Thyroid gland (tissue), 4 donors: ENCODE data around the gene CIAPIN1. TPM values are rescaled to one million over a fixed set of nuclear protein-coding genes. Genes with fewer than 3 reads are reported as not detected.

ENCODE experiments used
- DNase-seq, 2 donors: peaks; one replicate each; pipeline ENCODE4 v3.0.0-alpha.2; 2019
- H3K27ac ChIP-seq, 3 donors: fragments of 200-600 bp; sonication (generic); 1 replicate in 2 of 3; 2 replicates in 1 of 3; pipeline ENCODE4 v1.5.1; 2016 to 2019; ENCODE audit warnings: mild to moderate bottlenecking in 1 of 3, moderate library complexity in 1 of 3
- H3K27me3 ChIP-seq: fragments of 200-600 bp; sonication (generic); one replicate; pipeline ENCODE4 v1.5.1; 2019
- H3K36me3 ChIP-seq, 2 donors: fragments of 200-600 bp; sonication (generic); one replicate each; pipeline ENCODE4 v1.5.1; 2016 to 2019
- H3K4me1 ChIP-seq, 2 donors: fragments of 200-600 bp; sonication (generic); one replicate each; pipeline ENCODE4 v1.5.1; 2017 to 2019
- H3K4me3 ChIP-seq, 3 donors: fragments of 200-600 bp; sonication (generic); replicated peaks in 1 of 3; 1 replicate in 2 of 3; 2 replicates in 1 of 3; pipeline ENCODE4 v1.5.1; 2016; ENCODE audit warnings: mild to moderate bottlenecking in 1 of 3
- H3K9me3 ChIP-seq: fragments of 200-600 bp; sonication (generic); one replicate; pipeline ENCODE4 v1.5.1; 2017
- POLR2A ChIP-seq, 2 donors: fragments of 450-650 bp; IDR thresholded peaks; one replicate each; pipeline ENCODE4 v1.6.1; 2017; ENCODE audit warnings: antibody characterized with exemption in 2 of 2, mild to moderate bottlenecking in 2 of 2, moderate library complexity in 1 of 2
- WGBS, 2 donors: methylation state at CpG; one replicate each; pipeline ENCODE4 v1.1.5; 2017; 5-methylcytosine and 5-hydroxymethylcytosine counted together
- intact Hi-C: fragments of 100-400 bp; cut with DNase I; formaldehyde crosslinking; loops from one replicate; pipeline ENCODE4 v1.15.1; 2023
- total RNA-seq, 4 donors: library from RNA; depleted of rRNA; stranded (reverse); fragments of >200 nt; gene quantifications; one replicate each; pipeline ENCODE4 v1.2.3, GENCODE V29; 2016
- TF ChIP-seq, protein P1 (sequence below), 6 experiments: fragments of 200-600 bp in 3 of 6; fragments of 450-650 bp in 3 of 6; sonication (generic) in 3 of 6; IDR thresholded peaks; one replicate each; pipeline ENCODE4 v1.5.1; 2016 to 2019; ENCODE audit warnings: antibody characterized with exemption in 6 of 6, mild to moderate bottlenecking in 2 of 6, inconsistent platforms in 1 of 6, moderate library complexity in 1 of 6

Gene CIAPIN1
- total RNA-seq, 4 donors from 2014 or later, result 29.2 to 41.2 (median 35.5) TPM

DNA sequence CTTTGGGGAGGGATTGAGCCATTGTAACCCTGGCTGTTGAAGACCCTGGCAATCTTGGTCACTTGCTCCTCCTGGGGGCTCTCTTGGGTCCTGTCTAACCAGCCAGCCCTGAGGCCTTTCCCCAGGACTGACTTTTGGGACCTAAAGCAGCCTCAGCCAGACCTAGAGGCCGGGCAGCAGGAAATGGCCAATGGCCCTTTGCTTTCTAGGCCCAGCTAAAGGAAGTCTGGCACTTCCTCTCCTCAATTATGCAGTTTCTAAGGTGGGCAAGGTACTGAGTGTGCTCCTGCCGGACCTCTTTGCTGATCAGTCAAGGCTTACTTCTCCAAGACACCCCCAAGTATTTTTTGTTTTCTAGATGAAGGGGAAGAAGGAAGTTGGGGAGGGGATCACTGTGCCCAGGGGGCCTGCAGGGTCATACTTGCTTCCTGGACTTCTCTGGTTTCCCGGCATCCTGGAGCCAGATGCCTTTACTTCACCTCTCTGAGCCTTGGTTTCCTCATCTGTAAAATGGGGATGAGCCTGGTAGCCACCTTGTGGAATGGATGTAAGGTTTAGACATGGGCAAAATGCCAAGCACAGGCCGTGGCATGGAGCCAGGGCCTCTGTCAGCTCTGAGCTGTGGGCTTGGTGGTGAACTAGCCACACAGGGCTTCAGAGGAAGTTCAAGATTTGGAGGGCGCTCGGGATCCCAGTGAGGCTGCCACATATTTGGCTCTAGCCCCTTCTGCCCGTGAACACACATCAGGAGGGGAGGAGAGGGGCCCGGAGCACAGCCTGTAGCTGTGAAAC is 66.3 kb downstream of the CIAPIN1 start:
- intact Hi-C loops, result no loop called here
- peaks cover 0 to 23% of the 10 kb centered on the region in 2 donors for H3K4me1 ChIP-seq

DNA sequence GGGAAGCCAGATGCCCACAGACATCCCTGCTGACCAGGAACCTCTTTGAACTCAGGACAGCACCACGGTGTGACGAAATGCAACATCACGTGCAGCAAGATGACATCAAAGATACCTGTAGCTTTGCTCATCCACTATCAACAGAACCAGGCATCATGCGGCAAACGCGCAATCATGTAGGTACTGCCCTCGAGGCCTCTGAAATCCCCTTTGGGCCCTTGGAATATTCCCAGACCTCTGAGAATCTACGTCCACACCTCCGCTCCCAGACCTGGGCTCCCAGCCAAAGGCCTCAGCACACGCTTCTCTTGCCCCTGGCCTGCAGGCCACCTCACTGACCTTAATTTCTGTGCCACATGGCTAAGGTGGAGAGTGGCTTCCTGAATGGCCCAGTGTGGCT is 67.6 kb downstream of the CIAPIN1 start:
- H3K27me3 ChIP-seq, result no peaks in the 10 kb centered on the region
- peaks cover 0 to 7% of the 10 kb centered on the region in 2 donors for H3K36me3 ChIP-seq
- peaks cover 0 to 32% of the 10 kb centered on the region in 2 donors for H3K4me1 ChIP-seq
- H3K27ac ChIP-seq, result no peak overlapping the region
- no peak for DNase-seq
- intact Hi-C loops, result loop anchor here (5.0 kb wide), 1 partner anchor 33 kb away; no protein-coding TSS in a partner anchor
- TF ChIP-seq, protein P1, sequence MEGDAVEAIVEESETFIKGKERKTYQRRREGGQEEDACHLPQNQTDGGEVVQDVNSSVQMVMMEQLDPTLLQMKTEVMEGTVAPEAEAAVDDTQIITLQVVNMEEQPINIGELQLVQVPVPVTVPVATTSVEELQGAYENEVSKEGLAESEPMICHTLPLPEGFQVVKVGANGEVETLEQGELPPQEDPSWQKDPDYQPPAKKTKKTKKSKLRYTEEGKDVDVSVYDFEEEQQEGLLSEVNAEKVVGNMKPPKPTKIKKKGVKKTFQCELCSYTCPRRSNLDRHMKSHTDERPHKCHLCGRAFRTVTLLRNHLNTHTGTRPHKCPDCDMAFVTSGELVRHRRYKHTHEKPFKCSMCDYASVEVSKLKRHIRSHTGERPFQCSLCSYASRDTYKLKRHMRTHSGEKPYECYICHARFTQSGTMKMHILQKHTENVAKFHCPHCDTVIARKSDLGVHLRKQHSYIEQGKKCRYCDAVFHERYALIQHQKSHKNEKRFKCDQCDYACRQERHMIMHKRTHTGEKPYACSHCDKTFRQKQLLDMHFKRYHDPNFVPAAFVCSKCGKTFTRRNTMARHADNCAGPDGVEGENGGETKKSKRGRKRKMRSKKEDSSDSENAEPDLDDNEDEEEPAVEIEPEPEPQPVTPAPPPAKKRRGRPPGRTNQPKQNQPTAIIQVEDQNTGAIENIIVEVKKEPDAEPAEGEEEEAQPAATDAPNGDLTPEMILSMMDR (IDR thresholded peaks at IDR 0.05), result no peak
- no peak for TF ChIP-seq POLR2A (IDR thresholded peaks at IDR 0.05)
- no peaks in the 10 kb centered on the region for H3K9me3 ChIP-seq
- H3K4me3 ChIP-seq, result no peak overlapping the region
- WGBS, 2 donors, result 75 to 83% methylated on average over 10 of the region's 10 CpGs

More for the DNA sequence above, 66.3 kb downstream of the CIAPIN1 start:
- no peak overlapping the region for H3K4me3 ChIP-seq
- WGBS, 2 donors, result 51 to 53% methylated on average over 8 of the region's 8 CpGs
- no peaks in the 10 kb centered on the region for H3K9me3 ChIP-seq
- no peaks in the 10 kb centered on the region for H3K27me3 ChIP-seq
- H3K27ac ChIP-seq, result peak overlapping the region in 1 of 3 donors; percentile 2
- H3K36me3 ChIP-seq, result peaks cover 0 to 7% of the 10 kb centered on the region in 2 donors
- peak; percentile 14 for DNase-seq
- TF ChIP-seq, protein P1 (IDR thresholded peaks at IDR 0.05), result no peak
- no peak for TF ChIP-seq POLR2A (IDR thresholded peaks at IDR 0.05)

Other genes starting within 250 kb of the CIAPIN1 start
- gene ARL2BP, start 202.1 kb downstream of the CIAPIN1 start, total RNA-seq, result 10 to 100 TPM; 51.2 to 68.9 (median 60.0) TPM
- gene PLLP, start 162.7 kb downstream of the CIAPIN1 start, total RNA-seq, result 10 to 100 TPM; 13.6 to 38.5 (median 30.1) TPM
- not detected for gene CCL22, start 88.6 kb downstream of the CIAPIN1 start, total RNA-seq
- 10 to 100 TPM in 3 of 4 donors, 1 to 10 TPM in 1; 3.3 to 12.6 (median 10.9) TPM for gene CX3CL1, start 74.9 kb downstream of the CIAPIN1 start, total RNA-seq
- gene CCL17, start 42.6 kb downstream of the CIAPIN1 start, total RNA-seq, result not detected
- 100 to 1,000 TPM in 1 of 4 donors, 10 to 100 TPM in 3; 41.8 to 112 (median 76.1) TPM for gene COQ9, start 94 bp upstream of the CIAPIN1 start, total RNA-seq
- 100 to 1,000 TPM; 126 to 212 (median 174) TPM for gene POLR2C, start 15.3 kb upstream of the CIAPIN1 start, total RNA-seq
- gene DOK4, start 39.1 kb upstream of the CIAPIN1 start, total RNA-seq, result 10 to 100 TPM in 2 of 4 donors, 1 to 10 TPM in 2; 9.1 to 27.3 (median 13.3) TPM
- gene CCDC102A, start 89.2 kb upstream of the CIAPIN1 start, total RNA-seq, result 10 to 100 TPM; 13.1 to 34.9 (median 18.9) TPM
- under 1 TPM; 0.22 to 0.63 (median 0.33) TPM for gene ADGRG5, start 95.3 kb upstream of the CIAPIN1 start, total RNA-seq
- 100 to 1,000 TPM; 120 to 295 (median 239) TPM for gene ADGRG1, start 181.2 kb upstream of the CIAPIN1 start, total RNA-seq
- gene ADGRG3, start 220.9 kb upstream of the CIAPIN1 start, total RNA-seq, result 10 to 100 TPM in 2 of 4 donors, 1 to 10 TPM in 2; 3.8 to 14.2 (median 8.2) TPM
- gene DRC7, start 247.4 kb upstream of the CIAPIN1 start, total RNA-seq, result 1 to 10 TPM in 1 of 4 donors, under 1 TPM in 1, not detected in 2; 0.22 to 7.1 TPM